Upper lobe of left lung (tissue), 4 donors: ENCODE data around the gene ZNF207.
"Not testable (repeated sequence)": the region's sequence is repeated elsewhere in the genome, so short reads cannot be mapped to it uniquely, and the experiment has no call there.

Experiments
- EP300 ChIP-seq, 4 donors: sonication (generic); formaldehyde crosslinking; IDR thresholded peaks; one replicate each; pipeline ENCODE4 v1.5.1; 2017; ENCODE audit warnings: antibody characterized with exemption in 4 of 4, control low read depth in 2 of 4
- POLR2A ChIP-seq, 4 donors: fragments of 450-650 bp; IDR thresholded peaks; one replicate each; pipeline ENCODE4 v1.5.1; 2016 to 2017; ENCODE audit warnings: antibody characterized with exemption in 4 of 4, mild to moderate bottlenecking in 2 of 4
- POLR2AphosphoS5 ChIP-seq, 2 donors: sonication (generic); formaldehyde crosslinking; IDR thresholded peaks; one replicate each; pipeline ENCODE4 v1.5.1; 2017; ENCODE audit warnings: antibody characterized with exemption in 2 of 2
- TF ChIP-seq, protein P1 (sequence below), 6 experiments: fragments of 450-650 bp in 4 of 6; fragments of 200-600 bp in 2 of 6; sonication (generic) in 2 of 6; IDR thresholded peaks; one replicate each; pipeline ENCODE4 v1.5.1; 2016 to 2019; ENCODE audit warnings: antibody characterized with exemption in 6 of 6

DNA sequence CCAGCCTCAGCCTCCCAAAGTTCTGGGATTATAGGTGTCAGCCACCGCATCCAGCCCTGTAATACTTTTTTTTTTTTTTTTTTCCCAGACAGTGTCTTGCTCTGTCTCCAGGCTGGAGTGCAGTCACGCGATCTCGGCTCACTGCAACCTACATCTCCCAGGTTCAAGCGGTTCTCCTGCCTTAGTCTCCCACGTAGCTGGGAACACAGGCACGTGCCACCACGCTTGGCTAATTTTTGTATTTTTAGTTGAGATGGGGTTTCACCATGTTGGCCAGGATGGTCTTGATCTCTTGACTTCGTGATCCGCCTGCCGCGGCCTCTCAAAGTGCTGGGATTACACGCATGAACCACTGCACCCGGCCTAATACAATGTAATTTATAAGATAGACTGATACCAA is 38.2 kb downstream of the ZNF207 start:
- TF ChIP-seq, protein P1, sequence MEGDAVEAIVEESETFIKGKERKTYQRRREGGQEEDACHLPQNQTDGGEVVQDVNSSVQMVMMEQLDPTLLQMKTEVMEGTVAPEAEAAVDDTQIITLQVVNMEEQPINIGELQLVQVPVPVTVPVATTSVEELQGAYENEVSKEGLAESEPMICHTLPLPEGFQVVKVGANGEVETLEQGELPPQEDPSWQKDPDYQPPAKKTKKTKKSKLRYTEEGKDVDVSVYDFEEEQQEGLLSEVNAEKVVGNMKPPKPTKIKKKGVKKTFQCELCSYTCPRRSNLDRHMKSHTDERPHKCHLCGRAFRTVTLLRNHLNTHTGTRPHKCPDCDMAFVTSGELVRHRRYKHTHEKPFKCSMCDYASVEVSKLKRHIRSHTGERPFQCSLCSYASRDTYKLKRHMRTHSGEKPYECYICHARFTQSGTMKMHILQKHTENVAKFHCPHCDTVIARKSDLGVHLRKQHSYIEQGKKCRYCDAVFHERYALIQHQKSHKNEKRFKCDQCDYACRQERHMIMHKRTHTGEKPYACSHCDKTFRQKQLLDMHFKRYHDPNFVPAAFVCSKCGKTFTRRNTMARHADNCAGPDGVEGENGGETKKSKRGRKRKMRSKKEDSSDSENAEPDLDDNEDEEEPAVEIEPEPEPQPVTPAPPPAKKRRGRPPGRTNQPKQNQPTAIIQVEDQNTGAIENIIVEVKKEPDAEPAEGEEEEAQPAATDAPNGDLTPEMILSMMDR (IDR thresholded peaks at IDR 0.05) = not testable (repeated sequence)
- TF ChIP-seq POLR2A, EP300, POLR2AphosphoS5 (IDR thresholded peaks at IDR 0.05): not testable (repeated sequence)
